Testis (tissue), 2 donors: Measurements from ENCODE around the gene DDN.

Experiments
- POLR2A ChIP-seq: fragments of 450-650 bp; IDR thresholded peaks from one replicate; pipeline ENCODE4 v1.6.1; 2017; ENCODE audit warnings: antibody characterized with exemption, mild to moderate bottlenecking, moderate library complexity
- TF ChIP-seq, protein P1 (sequence below), 3 experiments: fragments of 450-650 bp in 2 of 3; fragments of 200-600 bp in 1 of 3; sonication (generic) in 1 of 3; IDR thresholded peaks; one replicate each; pipeline ENCODE4 v1.5.1; 2016 to 2019; ENCODE audit warnings: antibody characterized with exemption in 3 of 3, mild to moderate bottlenecking in 2 of 3, moderate library complexity in 1 of 3

DNA sequence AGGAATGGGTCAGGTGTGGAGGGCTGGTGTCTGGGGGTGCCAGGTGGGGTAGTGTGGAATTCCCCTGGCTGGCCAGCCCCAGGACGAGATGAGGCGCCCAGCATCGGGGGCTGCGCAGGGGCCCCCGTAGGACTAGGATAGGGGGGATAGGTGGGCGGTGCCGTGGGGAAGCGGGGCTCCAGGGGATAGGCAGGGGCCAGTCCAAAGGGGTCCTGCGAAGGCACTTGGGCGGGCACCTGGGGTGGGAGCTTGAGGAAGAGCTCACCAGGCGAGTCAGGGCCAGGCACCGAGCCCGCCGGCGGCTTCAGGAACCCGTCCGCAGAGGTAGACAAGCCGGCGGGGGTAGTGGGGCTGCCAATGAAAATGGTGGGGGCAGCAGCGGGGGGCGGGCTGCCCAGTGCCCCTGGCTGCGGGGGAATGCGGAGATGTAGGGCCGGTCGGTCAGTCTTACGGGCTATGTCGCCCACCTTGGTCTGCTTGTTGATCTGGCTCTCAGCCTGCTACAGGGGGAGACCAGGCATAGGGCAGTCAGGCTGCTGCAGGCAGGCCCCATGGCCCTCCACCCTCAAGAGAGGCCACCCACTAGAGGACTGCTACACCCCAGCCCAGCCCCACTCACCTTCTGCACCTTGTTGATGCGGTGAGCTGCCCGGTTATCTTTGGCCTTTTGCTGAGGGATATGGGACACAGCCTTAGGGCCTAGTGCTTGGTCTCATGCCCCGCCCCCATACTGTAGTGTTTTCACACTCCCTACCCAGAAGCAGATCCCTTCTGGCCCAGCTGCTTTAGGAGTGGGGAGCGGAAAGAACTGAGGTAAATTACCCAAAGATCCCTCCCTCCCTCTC lies 42.1 kb upstream of the DDN start:
- TF ChIP-seq POLR2A = no peak
- TF ChIP-seq, protein P1, sequence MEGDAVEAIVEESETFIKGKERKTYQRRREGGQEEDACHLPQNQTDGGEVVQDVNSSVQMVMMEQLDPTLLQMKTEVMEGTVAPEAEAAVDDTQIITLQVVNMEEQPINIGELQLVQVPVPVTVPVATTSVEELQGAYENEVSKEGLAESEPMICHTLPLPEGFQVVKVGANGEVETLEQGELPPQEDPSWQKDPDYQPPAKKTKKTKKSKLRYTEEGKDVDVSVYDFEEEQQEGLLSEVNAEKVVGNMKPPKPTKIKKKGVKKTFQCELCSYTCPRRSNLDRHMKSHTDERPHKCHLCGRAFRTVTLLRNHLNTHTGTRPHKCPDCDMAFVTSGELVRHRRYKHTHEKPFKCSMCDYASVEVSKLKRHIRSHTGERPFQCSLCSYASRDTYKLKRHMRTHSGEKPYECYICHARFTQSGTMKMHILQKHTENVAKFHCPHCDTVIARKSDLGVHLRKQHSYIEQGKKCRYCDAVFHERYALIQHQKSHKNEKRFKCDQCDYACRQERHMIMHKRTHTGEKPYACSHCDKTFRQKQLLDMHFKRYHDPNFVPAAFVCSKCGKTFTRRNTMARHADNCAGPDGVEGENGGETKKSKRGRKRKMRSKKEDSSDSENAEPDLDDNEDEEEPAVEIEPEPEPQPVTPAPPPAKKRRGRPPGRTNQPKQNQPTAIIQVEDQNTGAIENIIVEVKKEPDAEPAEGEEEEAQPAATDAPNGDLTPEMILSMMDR (IDR thresholded peaks at IDR 0.05) = no peak
